ENCODE results near the gene SMIM38. TPM values are rescaled to one million over a fixed set of nuclear protein-coding genes. Genes with fewer than 3 reads are reported as not detected.

The SMIM38 gene
- total RNA-seq, 1 donor from 2014 or later = not detected

DNA sequence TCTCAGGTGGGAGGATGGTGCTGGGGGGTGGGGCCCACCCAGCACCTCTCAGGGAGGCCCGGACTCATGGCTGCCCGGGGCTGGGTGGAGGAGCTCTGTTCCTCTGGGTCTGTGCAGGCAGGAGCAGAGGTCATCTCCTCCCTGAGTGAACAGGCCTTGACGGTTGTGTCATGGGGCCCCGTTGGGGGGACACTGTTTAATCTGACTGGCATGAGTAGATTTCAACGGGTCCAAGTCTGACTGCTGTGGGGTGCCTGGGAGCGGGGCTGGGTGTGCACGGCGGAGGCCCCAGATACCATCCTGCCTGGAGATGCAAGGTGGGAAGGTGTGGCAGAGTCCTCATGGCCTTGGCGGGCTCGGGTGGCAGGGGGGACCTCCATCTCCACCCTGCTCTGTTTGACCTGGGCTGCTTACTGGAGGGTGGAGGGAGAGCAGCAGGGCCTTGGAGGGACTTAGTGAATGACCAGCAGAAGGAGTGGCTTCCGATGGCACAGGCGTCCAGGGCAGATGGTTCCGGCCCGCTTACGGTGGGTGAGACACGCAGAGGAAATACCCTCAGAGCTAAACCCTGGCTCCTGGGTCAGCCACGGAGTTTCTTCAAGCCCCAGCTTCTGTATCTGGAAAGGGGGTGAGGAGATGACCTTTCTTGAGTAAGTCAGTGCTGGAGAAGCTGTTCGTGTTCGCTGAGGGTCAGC, 48.7 kb downstream of the SMIM38 start:
- Histone ChIP-seq H3K27me3 (ENCODE audit: low read depth) (peaks cover 7% of the 10 kb centered on the region), H3K4me1 (peaks cover 18% of the 10 kb centered on the region), H3K9me3 (replicated peaks) (peaks cover 9% of the 10 kb centered on the region), H3K4me3 (no peak overlapping the region), H3K27ac (replicated peaks) (no peak overlapping the region), H3K36me3 (no peaks in the 10 kb centered on the region)
- TF ChIP-seq, protein P1, sequence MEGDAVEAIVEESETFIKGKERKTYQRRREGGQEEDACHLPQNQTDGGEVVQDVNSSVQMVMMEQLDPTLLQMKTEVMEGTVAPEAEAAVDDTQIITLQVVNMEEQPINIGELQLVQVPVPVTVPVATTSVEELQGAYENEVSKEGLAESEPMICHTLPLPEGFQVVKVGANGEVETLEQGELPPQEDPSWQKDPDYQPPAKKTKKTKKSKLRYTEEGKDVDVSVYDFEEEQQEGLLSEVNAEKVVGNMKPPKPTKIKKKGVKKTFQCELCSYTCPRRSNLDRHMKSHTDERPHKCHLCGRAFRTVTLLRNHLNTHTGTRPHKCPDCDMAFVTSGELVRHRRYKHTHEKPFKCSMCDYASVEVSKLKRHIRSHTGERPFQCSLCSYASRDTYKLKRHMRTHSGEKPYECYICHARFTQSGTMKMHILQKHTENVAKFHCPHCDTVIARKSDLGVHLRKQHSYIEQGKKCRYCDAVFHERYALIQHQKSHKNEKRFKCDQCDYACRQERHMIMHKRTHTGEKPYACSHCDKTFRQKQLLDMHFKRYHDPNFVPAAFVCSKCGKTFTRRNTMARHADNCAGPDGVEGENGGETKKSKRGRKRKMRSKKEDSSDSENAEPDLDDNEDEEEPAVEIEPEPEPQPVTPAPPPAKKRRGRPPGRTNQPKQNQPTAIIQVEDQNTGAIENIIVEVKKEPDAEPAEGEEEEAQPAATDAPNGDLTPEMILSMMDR (IDR thresholded peaks at IDR 0.05; ENCODE audit: borderline replicate concordance) = no peak
- intact Hi-C loops (cut with micrococcal nuclease) = no loop called here
- no peak for DNase-seq

DNA sequence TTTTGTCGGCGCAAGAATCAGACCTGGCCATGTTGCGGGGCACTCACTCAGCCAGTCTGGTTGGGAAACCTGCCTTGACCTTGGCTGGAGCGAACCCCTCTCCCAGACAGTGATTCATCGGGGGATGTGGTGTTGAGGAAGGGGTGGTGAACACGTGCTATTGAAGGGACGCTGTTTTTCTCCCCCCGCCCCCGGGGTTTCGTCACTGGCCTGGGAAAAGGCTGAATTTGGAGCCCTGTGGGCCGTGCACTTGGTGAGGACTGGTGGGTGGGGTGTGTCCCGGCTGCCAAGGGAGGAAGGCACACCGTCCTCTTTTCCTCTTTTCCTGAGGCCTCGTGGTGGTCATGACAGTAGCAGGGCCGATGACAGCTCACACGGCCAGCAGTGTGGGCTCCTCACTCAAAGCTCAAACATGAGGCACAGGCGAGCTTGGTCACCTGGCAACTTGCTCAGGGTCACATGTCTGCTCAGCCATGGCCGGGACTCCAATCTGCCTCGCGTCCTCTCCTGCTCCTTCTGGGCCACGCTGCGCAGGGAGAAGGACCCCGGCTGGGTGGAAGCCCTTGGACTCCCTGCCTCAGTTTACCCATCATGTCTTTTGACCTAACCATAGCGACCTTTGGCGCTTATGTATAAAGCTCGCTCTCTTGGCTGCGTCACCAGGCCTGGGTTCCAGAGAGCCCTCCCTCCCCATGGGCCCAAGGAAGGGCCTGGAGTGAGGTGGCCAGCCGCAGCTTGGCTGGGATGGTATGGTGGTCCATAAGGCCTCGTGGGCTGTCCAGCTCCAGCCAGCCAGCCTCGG, 49.4 kb downstream of the SMIM38 start:
- intact Hi-C loops (cut with micrococcal nuclease) = no loop called here

More for the DNA sequence above, 49.4 kb downstream of the SMIM38 start:
- TF ChIP-seq, protein P1 (IDR thresholded peaks at IDR 0.05; ENCODE audit: borderline replicate concordance) = no peak
- Histone ChIP-seq H3K27ac (replicated peaks) (no peak overlapping the region), H3K36me3 (no peaks in the 10 kb centered on the region), H3K27me3 (ENCODE audit: low read depth) (peaks cover 7% of the 10 kb centered on the region), H3K4me1 (peaks cover 13% of the 10 kb centered on the region), H3K4me3 (no peak overlapping the region), H3K9me3 (replicated peaks) (peaks cover 9% of the 10 kb centered on the region)
- DNase-seq = no peak

Other genes starting within 250 kb of the SMIM38 start
- not detected for gene MRGPRD, start 174.9 kb upstream of the SMIM38 start, total RNA-seq
- 3.9 TPM for gene MRGPRF, start 142.7 kb upstream of the SMIM38 start, total RNA-seq
- gene TPCN2, start 107.0 kb upstream of the SMIM38 start, total RNA-seq = 9.2 TPM
- not detected for gene MYEOV, start 138.2 kb downstream of the SMIM38 start, total RNA-seq

Data from left ventricle myocardium inferior (tissue), 1 donor.